CD4-positive, alpha-beta T cell treated with Interleukin-17A for 4 hours (primary cell): ENCODE measurements around the gene EMILIN3.

Source experiments
- DNase-seq: peaks from one replicate; pipeline ENCODE4 v3.0.0-alpha.2; 2020; ENCODE audit warnings: mixed read lengths

EMILIN3 gene

GRCh38 chr20:41342474-41343464 lies 23.8 kb downstream of the EMILIN3 start:
- no peak for DNase-seq

- peak; percentile 70 for DNase-seq
Measured at GRCh38 chr20:41340327-41341055, 26.1 kb downstream of the EMILIN3 start, which contains the start of gene LPIN3. Gene LPIN3 (plus strand): TSS chr20:41340821. CDS start chr20:41345804, 4,983 bp downstream.

- DNase-seq = peak; percentile 91
Measured at GRCh38 chr20:41339957-41340326, 26.7 kb downstream of the EMILIN3 start.

GRCh38 chr20:41336711-41337492 lies 29.7 kb downstream of the EMILIN3 start:
- no peak for DNase-seq

- no peak for DNase-seq
Measured at GRCh38 chr20:41335591-41335990, 31.0 kb downstream of the EMILIN3 start.

- no peak for DNase-seq
Measured at GRCh38 chr20:41334443-41335421, 31.9 kb downstream of the EMILIN3 start.

GRCh38 chr20:41334036-41334435 lies 32.6 kb downstream of the EMILIN3 start:
- no peak for DNase-seq

GRCh38 chr20:41331731-41332130 lies 34.9 kb downstream of the EMILIN3 start:
- no peak for DNase-seq

GRCh38 chr20:41330941-41331340 lies 35.7 kb downstream of the EMILIN3 start:
- DNase-seq = no peak

GRCh38 chr20:41330343-41330720 lies 36.3 kb downstream of the EMILIN3 start:
- no peak for DNase-seq

GRCh38 chr20:41329435-41330342 lies 36.9 kb downstream of the EMILIN3 start:
- peak; percentile 73 for DNase-seq

- DNase-seq = no peak
Measured at GRCh38 chr20:41327178-41327577, 39.4 kb downstream of the EMILIN3 start.

GRCh38 chr20:41320976-41321375 lies 45.6 kb downstream of the EMILIN3 start:
- DNase-seq = no peak

- no peak for DNase-seq
Measured at GRCh38 chr20:41320441-41320840, 46.2 kb downstream of the EMILIN3 start.

- DNase-seq = no peak
Measured at GRCh38 chr20:41318271-41318649, 48.4 kb downstream of the EMILIN3 start.

GRCh38 chr20:41317546-41318270 lies 48.9 kb downstream of the EMILIN3 start, which contains the start of gene ZHX3:
Gene ZHX3 (minus strand): TSS chr20:41317731. CDS start chr20:41204916, 112,815 bp downstream.
- peak; percentile 99 for DNase-seq

GRCh38 chr20:41316602-41317545 lies 49.7 kb downstream of the EMILIN3 start:
- peak; percentile 87 for DNase-seq

- DNase-seq = no peak
Measured at GRCh38 chr20:41316051-41316450, 50.6 kb downstream of the EMILIN3 start.

GRCh38 chr20:41314386-41314785 lies 52.2 kb downstream of the EMILIN3 start:
- no peak for DNase-seq
